HEK293T (cell line): ENCODE data around the gene UMODL1.

ENCODE experiments used
- CTCF ChIA-PET: fragments of 350-600 bp; formaldehyde crosslinking; extraction: SDS; loops from one replicate; lab custom pipeline; 2021; ENCODE audit warnings: antibody characterized with exemption, inconsistent platforms; lab: Yijun Ruan, JAX
- POLR2A ChIA-PET: fragments of 350-600 bp; formaldehyde crosslinking; extraction: SDS; loops from one replicate; lab custom pipeline; 2020; ENCODE audit warnings: antibody characterized with exemption, inconsistent platforms; lab: Yijun Ruan, JAX
- DNase-seq: peaks from one replicate; pipeline ENCODE4 v3.0.0; 2012; ENCODE audit warnings: mixed read lengths; ENCODE audit errors: extremely low spot score
- ARNT ChIP-seq: fragments of 450-650 bp; IDR thresholded peaks from 2 replicates; pipeline ENCODE4 v1.6.1; 2017; ENCODE audit warnings: mild to moderate bottlenecking
- BHLHE40 ChIP-seq: fragments of 450-650 bp; IDR thresholded peaks from 2 replicates; pipeline ENCODE4 v1.6.1; 2016; ENCODE audit warnings: mild to moderate bottlenecking, moderate library complexity, borderline replicate concordance
- CTBP1 ChIP-seq: fragments of 450-650 bp; IDR thresholded peaks from 2 replicates; pipeline ENCODE4 v1.6.1; 2016; ENCODE audit warnings: borderline replicate concordance
- ELF4 ChIP-seq: fragments of 450-650 bp; IDR thresholded peaks from 2 replicates; pipeline ENCODE4 v1.6.1; 2017; ENCODE audit warnings: antibody characterized with exemption
- FOXA1 ChIP-seq: fragments of 450-650 bp; IDR thresholded peaks from 2 replicates; pipeline ENCODE4 v1.6.1; 2016; ENCODE audit warnings: mild to moderate bottlenecking
- FOXK2 ChIP-seq: fragments of 450-650 bp; IDR thresholded peaks from 2 replicates; pipeline ENCODE4 v1.6.1; 2016; ENCODE audit warnings: mild to moderate bottlenecking
- FOXM1 ChIP-seq: fragments of 450-650 bp; IDR thresholded peaks from 2 replicates; pipeline ENCODE4 v1.6.1; 2017; ENCODE audit warnings: mild to moderate bottlenecking, borderline replicate concordance
- HDGF ChIP-seq: fragments of 450-650 bp; IDR thresholded peaks from 2 replicates; pipeline ENCODE4 v1.6.1; 2017; ENCODE audit warnings: antibody characterized with exemption, borderline replicate concordance
- L3MBTL2 ChIP-seq: fragments of 450-650 bp; conservative IDR thresholded peaks from 2 replicates; pipeline ENCODE4 v1.6.1; 2016; ENCODE audit warnings: mild to moderate bottlenecking
- LEF1 ChIP-seq: fragments of 450-650 bp; IDR thresholded peaks from 2 replicates; pipeline ENCODE4 v1.6.1; 2017; ENCODE audit warnings: mild to moderate bottlenecking, borderline replicate concordance
- NFRKB ChIP-seq: fragments of 450-650 bp; IDR thresholded peaks from 2 replicates; pipeline ENCODE4 v1.6.1; 2016; ENCODE audit warnings: mild to moderate bottlenecking, moderate library complexity
- PKNOX1 ChIP-seq: fragments of 450-650 bp; IDR thresholded peaks from 2 replicates; pipeline ENCODE4 v1.6.1; 2016
- SP1 ChIP-seq: fragments of 450-650 bp; IDR thresholded peaks from 2 replicates; pipeline ENCODE4 v1.6.1; 2017
- SUZ12 ChIP-seq: fragments of 450-650 bp; IDR thresholded peaks from 2 replicates; pipeline ENCODE4 v1.6.1; 2016; ENCODE audit warnings: mild to moderate bottlenecking
- TARDBP ChIP-seq: fragments of 450-650 bp; IDR thresholded peaks from 2 replicates; pipeline ENCODE4 v1.6.1; 2016
- ZNF384 ChIP-seq: fragments of 450-650 bp; IDR thresholded peaks from 2 replicates; pipeline ENCODE4 v1.6.1; 2016

The UMODL1 gene

GRCh38 chr21:42071146-42071737 is at the start of gene UMODL1:
UMODL1 (plus strand) TSS chr21:42071317; CDS start chr21:42071317, 0 bp downstream.
- DNase-seq, result no peak
- ChIA-PET CTCF (no interaction called here), POLR2A (no interaction called here)
- TF ChIP-seq ARNT (no peak), NFRKB (no peak), FOXK2 (no peak), ZNF384 (no peak), L3MBTL2 (no peak), BHLHE40 (no peak), SUZ12 (no peak), CTBP1 (no peak), PKNOX1 (no peak), TARDBP (no peak), FOXM1 (no peak), HDGF (no peak), LEF1 (no peak), ELF4 (no peak), SP1 (no peak)

GRCh38 chr21:42021371-42022090 is 49.6 kb upstream of the UMODL1 start:
- ChIA-PET CTCF (no interaction called here), POLR2A (no interaction called here)
- no peak for TF ChIP-seq BHLHE40
- TF ChIP-seq FOXK2, result no peak
- TF ChIP-seq SP1, result no peak
- no peak for TF ChIP-seq ARNT
- TF ChIP-seq TARDBP, result no peak
- TF ChIP-seq FOXA1, result no peak
- TF ChIP-seq CTBP1, result no peak
- no peak for TF ChIP-seq ZNF384
- no peak for TF ChIP-seq L3MBTL2
- no peak for TF ChIP-seq ELF4
- DNase-seq, result no peak

- ChIA-PET POLR2A (no interaction called here), CTCF (no interaction called here)
- no peak for DNase-seq
- no peak for TF ChIP-seq FOXM1
- no peak for TF ChIP-seq HDGF
- no peak for TF ChIP-seq ZNF384
- no peak for TF ChIP-seq ARNT
- no peak for TF ChIP-seq FOXA1
- no peak for TF ChIP-seq L3MBTL2
- no peak for TF ChIP-seq NFRKB
- no peak for TF ChIP-seq SP1
- TF ChIP-seq BHLHE40, result no peak
- TF ChIP-seq CTBP1, result no peak
- no peak for TF ChIP-seq TARDBP
- TF ChIP-seq ELF4, result no peak
- no peak for TF ChIP-seq SUZ12
Measured at GRCh38 chr21:42022091-42022430, 49.1 kb upstream of the UMODL1 start.

- TF ChIP-seq HDGF, result no peak
- no peak for TF ChIP-seq SP1
- TF ChIP-seq L3MBTL2, result no peak
- TF ChIP-seq PKNOX1, result no peak
- no peak for TF ChIP-seq BHLHE40
- no peak for TF ChIP-seq FOXA1
- TF ChIP-seq TARDBP, result no peak
- no peak for DNase-seq
- POLR2A ChIA-PET, result no interaction called here
- CTCF ChIA-PET, result no interaction called here
Measured at GRCh38 chr21:42022906-42023305, 48.2 kb upstream of the UMODL1 start.

- no peak for DNase-seq
- POLR2A ChIA-PET, result no interaction called here
- CTCF ChIA-PET, result interaction anchor here (0.6 kb wide), 1 partner anchor 13 kb away, joined by 3 read pairs; no protein-coding TSS in a partner anchor
- TF ChIP-seq TARDBP, result no peak
- no peak for TF ChIP-seq ZNF384
- no peak for TF ChIP-seq HDGF
- TF ChIP-seq BHLHE40, result no peak
- no peak for TF ChIP-seq CTBP1
- no peak for TF ChIP-seq SUZ12
- no peak for TF ChIP-seq PKNOX1
- no peak for TF ChIP-seq ELF4
- TF ChIP-seq FOXK2, result no peak
- TF ChIP-seq L3MBTL2, result no peak
Measured at GRCh38 chr21:42025376-42026081, 45.6 kb upstream of the UMODL1 start.
